Measurements from ENCODE around the gene ATF4. TPM values are rescaled to one million over a fixed set of nuclear protein-coding genes. Genes with fewer than 3 reads are reported as not detected.

The ATF4 gene
- total RNA-seq, 1 donor from 2014 or later: 327 TPM

GRCh38 chr22:39524753-39525657, 4.6 kb downstream of the ATF4 start:
- TF ChIP-seq CTCF (IDR thresholded peaks at IDR 0.05): no peak
- ATAC-seq: no peak
- no peak for DNase-seq
- H3K36me3 ChIP-seq: peaks cover 65% of the 10 kb centered on the region
- no peak overlapping the region for H3K4me3 ChIP-seq
- no peaks in the 10 kb centered on the region for H3K9me3 ChIP-seq
- intact Hi-C loops (cut with DNase I): no loop called here
- peak overlapping the region; percentile 0 for H3K27ac ChIP-seq
- H3K4me1 ChIP-seq: peaks cover 72% of the 10 kb centered on the region
- H3K27me3 ChIP-seq: no peaks in the 10 kb centered on the region

GRCh38 chr22:39525658-39525975, 5.3 kb downstream of the ATF4 start:
- ATAC-seq (no peak), DNase-seq (no peak)
- Histone ChIP-seq H3K4me3 (no peak overlapping the region), H3K4me1 (peaks cover 79% of the 10 kb centered on the region), H3K27me3 (no peaks in the 10 kb centered on the region), H3K36me3 (peaks cover 69% of the 10 kb centered on the region), H3K9me3 (no peaks in the 10 kb centered on the region), H3K27ac (no peak overlapping the region)
- intact Hi-C loops (cut with DNase I): no loop called here
- TF ChIP-seq CTCF (IDR thresholded peaks at IDR 0.05): no peak

GRCh38 chr22:39526736-39527171, 6.4 kb downstream of the ATF4 start:
- ATAC-seq: peak; percentile 1
- no peak for DNase-seq
- Histone ChIP-seq H3K9me3 (no peaks in the 10 kb centered on the region), H3K4me3 (no peak overlapping the region), H3K4me1 (peaks cover 88% of the 10 kb centered on the region), H3K27me3 (no peaks in the 10 kb centered on the region), H3K36me3 (peaks cover 65% of the 10 kb centered on the region), H3K27ac (no peak overlapping the region)
- intact Hi-C loops (cut with DNase I): no loop called here
- TF ChIP-seq CTCF (IDR thresholded peaks at IDR 0.05): no peak

- Histone ChIP-seq H3K36me3 (peaks cover 57% of the 10 kb centered on the region), H3K27ac (peak overlapping the region; percentile 6), H3K27me3 (no peaks in the 10 kb centered on the region), H3K9me3 (no peaks in the 10 kb centered on the region), H3K4me1 (peaks cover 83% of the 10 kb centered on the region), H3K4me3 (no peak overlapping the region)
- DNase-seq (no peak), ATAC-seq (no peak)
- intact Hi-C loops (cut with DNase I): no loop called here
- no peak for TF ChIP-seq CTCF (IDR thresholded peaks at IDR 0.05)
Measured at GRCh38 chr22:39527481-39527961, 7.2 kb downstream of the ATF4 start.

- no peaks in the 10 kb centered on the region for H3K27me3 ChIP-seq
- peaks cover 76% of the 10 kb centered on the region for H3K4me1 ChIP-seq
- intact Hi-C loops (cut with DNase I): no loop called here
- ATAC-seq (no peak), DNase-seq (no peak)
- H3K27ac ChIP-seq: no peak overlapping the region
- H3K9me3 ChIP-seq: no peaks in the 10 kb centered on the region
- H3K36me3 ChIP-seq: peaks cover 51% of the 10 kb centered on the region
- TF ChIP-seq CTCF (IDR thresholded peaks at IDR 0.05): no peak
- no peak overlapping the region for H3K4me3 ChIP-seq
Measured at GRCh38 chr22:39528080-39528661, 7.8 kb downstream of the ATF4 start.

Measured in upper lobe of right lung (tissue), 1 donor.